HCEC 1CT (cell line): Measurements from ENCODE around the gene UBA1.

Experiments
- DNase-seq: peaks from one replicate; pipeline ENCODE4 v3.0.0-alpha.2; 2017

Gene UBA1

GRCh38 chrX:47190445-47191269 lies 3.0 kb upstream of the UBA1 start:
- DNase-seq, result peak; percentile 91

GRCh38 chrX:47191331-47191730 lies 2.3 kb upstream of the UBA1 start:
- DNase-seq, result peak; percentile 5

GRCh38 chrX:47191806-47192401 lies 1.7 kb upstream of the UBA1 start:
- DNase-seq, result no peak

- DNase-seq, result no peak
These were observed 662 bp downstream of the UBA1 start for GRCh38 chrX:47194194-47194787.

- DNase-seq, result no peak
These were observed 2.5 kb downstream of the UBA1 start for GRCh38 chrX:47196098-47196497.

- DNase-seq, result no peak
These were observed 3.9 kb downstream of the UBA1 start for GRCh38 chrX:47197526-47197925.

- DNase-seq, result no peak
These were observed 4.5 kb downstream of the UBA1 start for GRCh38 chrX:47198026-47198686.

GRCh38 chrX:47198687-47199080 lies 5.1 kb downstream of the UBA1 start:
- no peak for DNase-seq

- DNase-seq, result no peak
These were observed 5.7 kb downstream of the UBA1 start for GRCh38 chrX:47199286-47199685.

- no peak for DNase-seq
These were observed 6.9 kb downstream of the UBA1 start for GRCh38 chrX:47200385-47201150.

GRCh38 chrX:47201345-47201944 lies 7.8 kb downstream of the UBA1 start:
- DNase-seq, result no peak

- DNase-seq, result no peak
These were observed 8.7 kb downstream of the UBA1 start for GRCh38 chrX:47202316-47202715.

GRCh38 chrX:47202877-47203276 lies 9.2 kb downstream of the UBA1 start:
- DNase-seq, result no peak

- DNase-seq, result no peak
These were observed 11.3 kb downstream of the UBA1 start for GRCh38 chrX:47204970-47205369.

GRCh38 chrX:47206316-47206715 lies 12.7 kb downstream of the UBA1 start:
- DNase-seq, result no peak

GRCh38 chrX:47208108-47208507 lies 14.5 kb downstream of the UBA1 start:
- no peak for DNase-seq

- DNase-seq, result no peak
These were observed 16.0 kb downstream of the UBA1 start for GRCh38 chrX:47209508-47210238.

GRCh38 chrX:47210661-47211425 lies 17.2 kb downstream of the UBA1 start:
- DNase-seq, result no peak

GRCh38 chrX:47212381-47213293 lies 19.0 kb downstream of the UBA1 start:
- no peak for DNase-seq
